DMS 273 (cell line): Measurements from ENCODE around the gene CYB561D2.
A peak's percentile ranks its signal among the peaks of the same experiment; 100 is the strongest.

Experiments
- DNase-seq: peaks from one replicate; lab custom pipeline; 2025; ENCODE audit not compliant: unreplicated experiment; lab: John Stamatoyannopoulos, UW

CYB561D2 gene

DNA sequence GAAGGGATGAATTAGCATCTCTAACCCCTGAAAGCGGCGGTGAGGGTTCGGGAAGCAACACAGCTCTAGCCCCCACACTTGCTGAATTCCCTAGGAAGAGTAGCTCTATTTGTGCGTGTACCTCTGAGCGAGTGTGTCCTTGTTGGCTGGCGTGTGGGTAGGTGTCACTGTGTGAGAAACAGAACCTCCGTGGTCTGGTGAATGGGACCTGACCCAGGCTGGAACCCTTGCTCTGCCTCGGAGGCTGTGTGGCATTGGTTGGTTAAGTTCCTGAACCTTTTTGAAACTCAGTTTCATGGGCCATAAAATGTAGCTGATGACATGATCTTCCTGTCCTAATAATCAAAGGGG, 9.1 kb downstream of the CYB561D2 start:
- no peak for DNase-seq

DNA sequence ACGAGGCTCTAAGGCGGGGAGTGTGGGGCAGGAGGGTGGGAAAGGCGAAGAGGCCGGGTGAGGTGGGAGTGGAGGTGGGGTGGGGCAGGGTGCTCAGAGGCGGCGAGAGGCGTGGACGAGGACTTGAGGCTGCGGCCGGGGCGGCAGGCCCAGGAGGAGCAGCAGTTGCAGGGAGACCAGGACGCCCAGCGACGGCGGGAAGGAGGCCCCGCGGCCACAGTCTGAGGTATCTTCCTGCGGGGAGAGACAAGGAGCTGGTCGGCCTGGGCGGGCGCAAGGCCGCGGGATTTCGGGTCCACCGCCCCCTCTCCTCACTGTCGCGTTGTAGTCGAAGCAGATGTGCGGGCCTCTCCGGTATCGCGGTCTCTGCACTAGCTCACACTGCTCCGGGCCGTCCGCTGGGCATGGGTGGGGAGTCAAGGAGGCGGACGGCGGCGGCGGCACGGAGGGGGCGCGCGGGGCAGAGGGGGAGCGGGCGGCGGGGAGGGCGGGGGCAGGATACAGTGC, 14.0 kb downstream of the CYB561D2 start:
- no peak for DNase-seq

DNA sequence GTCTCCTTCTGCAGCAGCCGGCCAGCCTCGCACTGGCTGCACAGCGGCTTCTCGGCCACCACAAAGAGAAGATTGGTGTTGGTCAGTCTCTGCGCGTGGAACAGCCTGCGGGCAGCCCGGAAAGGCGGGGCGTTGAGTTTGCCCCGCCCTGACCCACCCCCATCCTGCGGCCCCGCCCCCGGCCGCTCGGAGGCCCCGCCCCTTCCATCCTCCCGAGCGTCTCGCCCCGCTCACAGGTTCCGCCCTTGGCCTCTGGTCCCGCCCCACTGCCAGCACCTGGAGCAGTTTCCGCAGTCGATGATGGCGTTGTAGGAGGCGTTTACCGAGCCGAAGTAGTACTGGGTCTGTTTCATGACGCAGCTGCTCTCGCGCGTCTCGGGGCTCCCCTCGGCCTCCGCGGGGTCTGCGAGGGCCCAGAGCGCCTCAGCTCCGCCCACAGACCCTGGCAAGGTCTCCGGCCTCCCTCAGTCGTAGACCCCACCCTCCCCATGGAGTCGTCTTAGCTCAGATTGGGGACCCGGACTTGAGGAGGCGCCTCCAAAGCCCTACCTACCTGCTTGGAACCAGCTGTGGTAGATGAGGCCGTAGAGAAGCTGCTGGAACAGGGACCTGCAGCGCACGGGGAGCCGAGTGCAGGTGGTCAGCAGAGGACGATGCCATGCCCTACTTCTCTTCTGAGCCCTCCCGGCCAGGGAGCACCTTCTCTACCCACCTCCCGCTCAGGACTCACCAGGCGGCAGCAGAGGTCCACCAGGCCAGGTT, 14.6 kb downstream of the CYB561D2 start:
- no peak for DNase-seq

DNA sequence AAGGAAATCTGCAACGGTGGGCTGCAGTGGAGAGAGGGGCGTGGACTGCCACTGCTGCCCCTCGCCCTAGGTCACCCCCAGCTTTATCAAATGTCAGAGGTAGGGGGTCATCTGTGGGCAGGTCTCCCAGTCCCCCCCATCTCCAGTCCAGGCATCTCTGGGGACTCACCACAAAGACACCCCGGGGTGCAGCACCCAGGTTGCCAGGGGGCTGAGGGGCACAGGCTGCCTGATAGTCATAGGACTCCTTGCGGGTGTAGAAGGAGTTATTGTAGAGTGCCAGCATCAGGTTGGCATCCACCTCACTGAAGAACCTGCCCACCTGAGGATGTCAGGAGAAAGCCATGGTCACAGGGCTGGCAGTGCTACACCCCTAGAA, 15.2 kb downstream of the CYB561D2 start:
- no peak for DNase-seq

DNA sequence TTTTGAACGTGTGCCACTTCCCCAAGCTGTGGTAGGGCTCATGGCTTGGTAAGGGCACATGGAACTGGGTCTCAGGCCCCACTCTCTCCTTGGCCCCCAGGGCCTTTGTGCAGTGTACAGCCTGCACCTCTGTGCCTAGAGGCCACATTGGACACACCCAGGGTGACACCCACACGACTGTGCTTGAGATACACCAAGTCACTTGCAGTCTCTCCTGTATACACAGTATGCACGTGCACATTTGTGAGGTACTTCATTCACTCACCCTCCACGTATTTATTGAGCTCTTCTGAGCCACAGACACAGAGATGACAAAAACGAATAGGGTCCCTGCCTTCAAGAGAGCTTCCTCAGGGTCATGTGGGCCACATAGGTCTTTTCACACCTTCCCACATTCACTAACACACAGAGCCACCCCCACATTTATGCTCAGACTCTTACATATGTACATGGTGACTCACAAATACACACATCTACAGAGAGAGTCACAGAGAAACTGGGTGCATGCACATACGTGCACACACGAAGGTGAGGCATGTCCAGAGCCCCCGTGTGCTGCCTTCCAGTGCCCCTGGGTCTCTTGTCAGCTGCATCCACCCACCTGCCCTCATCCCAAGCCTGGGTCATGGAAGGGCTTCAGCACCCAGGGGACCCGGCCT, 18.5 kb downstream of the CYB561D2 start:
- DNase-seq = peak; percentile 20

DNA sequence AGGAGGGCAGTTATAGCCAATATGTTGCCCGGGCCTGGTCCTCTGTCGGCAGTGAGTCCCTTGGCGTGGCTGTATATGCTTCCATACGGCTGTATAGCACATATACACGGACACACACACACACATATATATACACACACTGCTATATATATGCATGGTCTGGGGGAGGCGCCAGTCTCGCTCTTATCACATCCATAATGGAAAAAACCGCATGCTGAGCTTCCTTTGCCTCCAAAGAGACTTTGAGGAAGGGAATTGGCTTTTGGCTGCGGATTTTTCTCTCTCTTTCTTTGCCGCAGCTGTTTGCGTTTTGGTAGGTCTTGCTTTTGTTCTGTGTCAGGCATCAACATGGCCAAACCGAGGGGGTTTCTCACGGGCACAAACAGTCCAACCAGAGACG, 19.9 kb downstream of the CYB561D2 start:
- peak; percentile 51 for DNase-seq

DNA sequence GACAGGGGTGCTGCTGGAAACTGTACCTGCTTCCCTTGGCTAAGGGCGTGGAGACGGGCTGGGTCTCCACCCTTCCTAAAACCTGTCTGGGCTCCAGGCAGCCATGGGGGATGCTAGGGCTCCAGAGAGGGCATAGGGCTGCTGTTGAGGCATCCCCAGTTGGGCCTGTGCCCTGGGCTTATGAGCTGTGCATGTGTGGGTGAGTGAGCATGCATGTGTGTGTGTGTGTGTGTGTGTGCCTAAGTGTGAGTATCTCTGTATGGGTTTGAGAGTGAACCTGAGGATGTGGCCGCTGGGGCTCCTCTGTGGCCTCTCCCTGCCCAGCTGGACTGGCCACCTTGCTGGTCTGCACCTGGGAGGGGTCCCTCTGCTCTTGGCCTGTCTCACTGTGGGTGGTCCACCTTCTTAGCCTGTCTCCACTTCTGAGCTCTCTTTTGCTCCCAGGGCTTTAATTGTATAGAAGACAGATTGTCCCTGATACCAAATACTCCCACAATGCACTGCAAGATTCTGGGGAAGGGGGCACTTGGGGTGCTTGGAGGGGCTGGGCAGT, 20.5 kb downstream of the CYB561D2 start:
- no peak for DNase-seq

DNA sequence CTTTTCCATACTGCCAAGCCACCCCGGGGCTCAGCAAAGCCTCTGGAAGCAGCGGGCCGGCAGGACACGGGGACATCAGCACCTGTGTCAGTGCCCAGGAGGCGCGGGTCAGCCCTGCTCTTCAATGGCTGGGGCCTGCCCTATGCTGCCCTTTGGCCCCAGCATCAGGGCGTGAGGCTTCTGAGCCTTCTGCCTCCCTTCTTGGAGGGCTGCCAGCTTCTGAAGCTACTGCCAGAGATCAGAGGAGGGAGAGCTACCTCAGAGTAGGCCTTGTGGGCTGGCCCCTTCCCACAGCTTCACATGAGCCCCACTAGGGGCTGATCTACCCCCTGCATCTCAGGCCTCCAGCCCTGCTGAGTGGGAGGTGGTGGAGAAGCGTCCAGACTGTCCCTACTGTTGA, 21.7 kb downstream of the CYB561D2 start:
- DNase-seq = peak; percentile 68

DNA sequence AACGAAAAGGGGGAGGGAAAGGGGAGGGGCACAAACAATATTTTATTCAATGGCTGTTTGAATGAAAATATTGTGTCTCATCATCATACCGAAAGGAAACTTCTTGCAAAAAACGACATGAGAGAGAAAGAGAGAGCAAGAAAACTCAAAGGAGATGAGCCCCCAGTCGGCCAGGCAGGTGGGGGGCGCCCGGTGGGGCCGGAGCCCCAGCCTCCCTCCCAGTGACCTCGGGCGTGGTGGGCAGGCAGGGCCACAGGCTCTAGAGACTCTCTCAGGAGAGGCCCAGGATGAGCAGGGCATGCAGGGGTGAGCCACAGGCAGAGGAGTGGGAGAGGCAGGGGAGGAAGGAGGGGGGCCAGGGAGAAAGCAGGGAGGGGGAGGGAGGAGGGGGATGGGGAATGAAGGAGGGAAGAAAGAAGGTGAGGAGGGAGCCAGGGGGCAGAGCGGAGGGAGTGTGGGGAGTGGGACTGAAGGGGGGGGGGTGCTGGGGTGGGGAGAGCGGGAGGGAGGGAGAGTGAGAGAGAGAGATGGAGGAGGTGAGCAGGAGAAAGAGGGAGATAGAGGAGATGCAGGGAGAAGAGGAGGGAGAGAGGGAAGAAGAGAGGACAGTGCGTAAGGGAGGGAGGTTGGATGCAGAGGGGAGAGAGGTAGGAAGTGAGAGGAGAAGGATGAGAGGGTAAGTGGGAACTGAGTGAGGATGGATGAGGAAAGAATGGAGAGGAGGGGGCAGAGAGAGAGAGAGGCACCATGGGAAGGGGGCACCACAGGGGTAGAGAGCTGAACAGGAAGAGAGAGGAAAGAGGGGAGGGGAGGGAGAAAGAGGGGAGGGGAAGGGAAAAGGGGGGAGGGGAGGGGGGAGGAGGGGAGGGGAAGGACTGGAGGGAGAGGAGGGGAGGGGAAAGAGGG, 22.7 kb downstream of the CYB561D2 start:
- no peak for DNase-seq

DNA sequence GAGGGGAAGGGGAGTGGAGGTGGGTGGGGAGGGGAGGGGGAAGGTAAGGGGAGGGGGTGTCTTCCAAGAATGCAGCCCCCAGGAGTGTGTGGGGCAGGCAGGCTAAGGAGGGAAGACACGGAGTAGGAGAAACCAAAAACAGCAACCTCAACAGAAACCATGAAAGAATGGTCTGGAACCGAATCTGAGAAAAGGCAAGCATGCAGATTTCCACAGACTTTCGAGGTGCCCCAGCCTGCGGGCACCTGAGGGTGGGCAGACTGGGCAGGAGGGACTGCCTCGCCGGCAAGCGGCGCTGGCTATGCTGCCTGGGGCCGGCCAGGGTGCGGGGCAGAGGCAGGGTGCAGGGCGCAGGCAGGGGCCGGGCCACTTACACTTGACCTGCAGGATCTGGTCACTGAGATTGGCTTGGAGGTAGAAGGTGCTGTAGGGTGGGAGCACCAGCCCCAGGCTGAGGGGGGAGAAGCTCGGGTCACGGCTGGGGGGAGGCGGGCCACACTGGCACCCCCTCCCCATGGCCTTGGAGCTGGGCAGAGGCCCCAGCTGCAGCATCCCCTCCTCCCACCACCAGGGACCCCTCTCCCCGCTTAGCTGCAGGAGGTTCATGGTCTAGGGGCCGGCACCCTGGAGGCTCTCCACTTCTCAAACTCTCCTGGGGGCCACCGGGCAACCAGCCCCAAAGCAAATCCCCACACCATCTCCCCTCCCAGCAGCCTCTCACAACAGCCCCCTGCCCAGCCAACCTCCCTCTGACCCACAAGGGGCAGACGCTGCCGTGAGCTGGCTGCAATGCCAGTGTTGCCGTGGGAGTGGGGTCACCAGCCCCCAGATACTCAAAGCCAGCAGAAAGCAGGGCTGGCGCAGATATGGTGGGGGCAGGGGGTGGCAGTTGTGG, 23.9 kb downstream of the CYB561D2 start:
- no peak for DNase-seq

DNA sequence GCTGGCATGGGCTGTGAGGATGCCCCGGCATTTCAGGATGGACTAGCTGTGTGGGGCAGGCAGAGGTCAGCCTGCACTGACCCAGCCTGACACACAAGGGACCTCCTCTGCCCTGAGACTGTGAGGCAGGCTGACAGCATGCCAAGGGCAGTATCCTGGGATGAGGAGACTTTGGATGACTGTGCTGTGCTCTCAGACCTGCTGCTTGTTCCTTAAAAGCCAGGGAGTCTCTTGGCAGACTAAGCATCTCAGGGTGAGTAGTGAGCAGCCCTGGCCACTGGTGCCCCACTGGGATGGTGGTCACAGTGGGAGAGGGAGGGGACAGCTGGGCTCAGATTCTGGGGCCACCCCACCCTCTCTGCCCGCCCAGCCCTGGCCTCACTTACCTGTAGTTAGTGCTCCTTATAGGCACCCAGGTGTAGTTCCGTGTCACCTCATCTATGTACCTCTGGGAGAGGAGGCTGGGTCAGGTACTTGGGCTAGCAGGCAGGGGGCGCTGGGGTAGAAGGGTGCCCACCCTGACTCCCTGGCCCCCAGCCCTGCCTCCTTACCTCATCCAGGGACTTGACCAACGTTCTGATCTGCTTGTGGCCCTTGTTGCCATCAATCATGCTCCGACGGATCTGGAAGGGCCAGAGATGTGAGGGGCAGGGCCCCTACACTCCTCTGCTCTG, 24.7 kb downstream of the CYB561D2 start:
- peak; percentile 27 for DNase-seq

DNA sequence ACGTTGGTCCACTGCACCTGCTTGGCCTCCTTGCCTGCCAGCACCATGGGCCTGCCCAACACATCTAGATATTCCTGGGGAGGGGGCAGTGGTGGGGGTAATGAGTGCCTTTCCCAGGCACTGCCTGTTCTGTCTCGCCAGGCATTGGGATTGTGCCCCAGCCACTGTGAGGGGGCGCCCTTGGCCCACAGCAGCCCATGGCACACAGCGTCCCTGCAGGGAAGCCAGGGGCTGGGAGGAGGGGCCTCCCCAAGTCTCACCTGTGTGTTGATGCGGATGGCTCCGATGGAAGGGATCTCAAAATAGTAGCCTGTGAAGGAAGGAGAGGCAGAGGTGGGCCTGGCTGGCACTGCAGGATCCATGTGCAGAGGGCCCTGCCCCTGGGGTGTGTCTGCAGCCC, 27.4 kb downstream of the CYB561D2 start:
- no peak for DNase-seq

DNA sequence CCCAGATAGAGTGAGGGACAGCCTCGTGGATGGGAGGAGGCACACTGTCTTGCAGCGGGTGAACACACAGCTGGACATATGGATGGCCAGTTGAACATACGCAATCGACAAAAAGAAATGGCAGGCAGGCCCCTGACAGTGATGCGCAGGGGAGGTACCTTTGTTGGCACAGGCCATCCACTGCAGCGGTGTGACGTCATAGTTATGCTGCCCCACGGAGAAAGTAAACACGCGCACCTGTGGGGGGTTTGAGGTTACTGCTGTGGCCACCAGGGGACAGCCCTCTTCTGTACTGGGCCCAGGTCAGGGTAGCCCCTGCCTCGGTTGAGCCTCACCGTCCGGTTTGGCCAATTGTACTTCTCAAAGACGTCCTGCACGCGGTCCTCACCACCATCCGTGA, 28.1 kb downstream of the CYB561D2 start:
- DNase-seq = no peak

DNA sequence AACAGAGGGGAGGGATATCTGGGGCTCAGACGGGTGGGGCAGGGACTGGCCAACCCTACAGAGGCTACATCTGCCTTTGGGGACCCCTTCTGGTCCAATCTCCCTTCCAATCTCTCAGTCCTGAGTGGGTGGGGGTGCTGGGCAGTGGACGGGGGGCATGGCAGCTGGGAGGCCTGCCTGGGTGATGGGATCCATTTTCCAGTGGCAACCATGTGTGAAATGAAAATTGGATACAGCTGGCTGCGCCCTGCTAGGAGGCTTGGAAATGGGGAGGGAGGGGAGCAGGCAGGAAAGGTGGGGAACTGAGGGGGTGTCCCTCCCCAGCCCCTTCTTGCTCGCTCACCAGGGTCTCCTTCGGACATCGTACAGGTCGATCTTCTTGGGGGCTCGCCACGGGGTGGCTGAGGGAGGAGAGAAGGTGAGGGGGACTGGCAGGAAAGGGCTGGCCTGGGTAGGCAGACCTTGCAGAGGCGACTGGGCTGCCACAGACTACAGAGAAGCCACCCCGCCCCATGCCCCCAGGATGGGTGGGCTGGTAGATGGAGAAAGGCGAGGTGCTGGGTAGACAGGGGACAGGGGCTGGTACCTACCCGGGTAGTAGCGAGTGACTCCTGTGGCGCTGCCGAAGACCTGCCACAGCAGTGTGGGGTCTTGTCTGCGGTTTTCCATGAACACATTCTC, 29.9 kb downstream of the CYB561D2 start:
- no peak for DNase-seq

DNA sequence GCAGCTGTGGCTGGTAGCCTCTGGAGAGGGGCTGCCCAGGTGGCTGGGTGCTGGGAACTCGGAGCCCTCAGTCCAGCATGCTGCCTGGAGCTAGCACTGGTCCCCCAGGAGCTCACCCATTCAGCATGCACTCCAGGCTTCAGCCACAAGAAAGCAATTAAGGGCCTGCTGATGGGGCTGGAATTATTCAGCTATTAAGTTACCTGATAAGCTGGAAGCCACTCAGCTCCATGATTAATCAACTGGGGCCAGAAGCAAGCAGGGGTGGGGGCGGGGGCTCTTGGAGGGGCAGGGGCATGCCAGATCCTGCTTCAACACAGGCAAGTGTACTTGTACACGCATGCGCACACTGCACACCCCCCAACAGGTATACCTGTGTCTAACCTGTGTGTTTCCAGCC, 30.7 kb downstream of the CYB561D2 start:
- DNase-seq = peak; percentile 67

DNA sequence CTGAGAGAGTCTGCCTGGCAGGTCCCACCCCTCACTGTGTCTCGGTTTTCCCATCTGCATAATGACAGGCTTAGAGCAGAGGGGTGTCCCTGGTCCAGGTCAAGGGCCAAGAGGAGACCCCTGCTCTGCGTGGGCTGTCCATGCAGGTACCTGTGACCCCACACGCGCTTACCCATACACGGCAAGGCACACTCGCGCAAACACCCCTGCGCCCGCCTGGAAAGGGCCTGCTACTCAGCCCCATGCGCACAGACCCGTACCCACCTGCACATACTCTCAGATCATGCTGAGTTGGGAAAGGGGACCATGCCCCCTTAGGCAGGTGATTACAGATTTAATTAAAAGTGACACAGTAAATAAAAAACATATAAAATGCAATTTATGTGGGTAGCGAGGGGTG, 32.1 kb downstream of the CYB561D2 start:
- DNase-seq = no peak

DNA sequence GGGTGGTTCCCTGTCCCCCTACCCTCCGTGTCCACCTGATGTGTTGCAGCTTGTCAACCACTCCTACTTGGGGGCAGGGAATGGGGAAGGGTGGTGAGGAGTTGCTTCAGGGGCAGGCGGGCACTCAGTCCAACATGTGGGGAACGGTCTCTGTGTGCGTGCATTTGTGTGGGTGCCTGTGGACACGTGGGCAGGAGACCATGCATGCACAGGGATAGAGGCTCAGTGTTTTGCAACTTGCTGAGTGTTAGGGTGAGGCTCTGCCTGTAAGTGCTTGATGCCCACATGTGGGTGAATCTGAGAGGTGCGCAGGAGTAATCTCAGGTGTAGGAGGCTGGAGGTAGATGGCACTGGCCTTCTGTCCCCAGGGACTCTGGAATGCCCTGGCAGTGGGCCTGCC, 33.1 kb downstream of the CYB561D2 start:
- DNase-seq = no peak

DNA sequence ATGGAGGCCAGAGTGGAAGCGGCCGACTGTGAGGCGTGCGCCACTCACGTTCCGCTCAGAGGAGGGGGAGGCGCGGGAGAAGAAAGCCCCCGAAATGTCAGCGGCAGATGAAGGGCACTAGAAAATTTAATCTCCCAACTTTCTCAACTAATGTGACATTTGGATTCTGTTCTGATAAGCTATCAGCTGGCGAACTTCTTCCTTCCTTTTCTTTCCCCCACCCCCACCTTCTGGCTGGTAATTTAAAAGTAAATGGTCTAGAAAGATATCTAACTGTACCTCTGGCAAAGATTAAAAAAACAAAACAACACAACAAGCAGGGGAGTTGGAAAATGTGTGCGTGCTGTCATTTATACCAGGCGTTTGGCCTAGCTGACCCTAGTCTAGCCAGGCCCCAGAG, 35.1 kb downstream of the CYB561D2 start:
- no peak for DNase-seq

DNA sequence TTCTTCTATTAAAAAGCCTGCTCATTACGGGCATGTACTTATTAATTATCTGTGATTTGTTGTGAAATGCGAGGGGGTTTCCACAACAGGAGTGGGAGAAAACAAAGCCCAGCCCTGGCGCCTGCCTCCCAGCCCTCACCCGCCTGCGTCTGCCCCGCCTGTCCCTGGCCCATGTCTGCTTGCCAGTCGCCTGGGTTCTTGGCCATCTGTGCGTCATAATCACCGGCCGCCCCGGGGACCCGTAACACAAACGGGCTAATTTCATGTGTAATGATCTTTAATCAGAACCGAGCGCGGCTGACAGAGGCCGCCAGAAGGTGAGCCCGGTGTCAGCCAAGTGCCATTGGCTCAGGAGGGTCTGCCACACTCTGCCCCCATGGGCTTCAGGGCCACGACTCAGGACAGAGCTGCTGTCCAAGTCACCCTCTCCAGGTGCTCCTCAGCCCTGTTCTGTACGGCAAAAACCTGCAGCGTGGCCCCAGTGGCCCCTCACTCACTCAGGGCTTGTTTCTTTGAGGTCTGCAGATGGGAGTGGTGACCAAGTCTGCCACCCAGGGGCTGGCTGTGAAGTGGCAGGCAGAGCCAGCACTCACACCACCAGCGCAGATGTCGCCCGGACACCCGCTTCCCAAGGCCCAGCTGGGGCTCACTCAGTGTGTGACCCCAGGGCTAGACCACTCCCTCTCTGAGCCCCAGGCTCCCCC, 37.5 kb downstream of the CYB561D2 start:
- peak; percentile 71 for DNase-seq
